SU-DHL-6 (cell line): ENCODE results near the gene PPM1H.

Experiments used
- CTCF ChIP-seq: fragments of 200-600 bp; sonication (generic); IDR thresholded peaks from one replicate; pipeline ENCODE4 v1.5.1; 2017; ENCODE audit warnings: antibody characterized with exemption, mild to moderate bottlenecking, low read length, moderate library complexity; ENCODE audit not compliant: insufficient read depth, poor library complexity, severe bottlenecking
- EZH2phosphoT487 ChIP-seq: fragments of 200-600 bp; sonication (generic), shearing (Covaris generic); conservative IDR thresholded peaks from 2 replicates; pipeline ENCODE4 v1.6.1; 2018; ENCODE audit warnings: mild to moderate bottlenecking, antibody characterized with exemption, low read length, moderate library complexity, mixed read lengths

GRCh38 chr12:62776997-62777396 is 158.0 kb downstream of the PPM1H start:
- TF ChIP-seq CTCF (no peak), EZH2phosphoT487 (no peak)
